Amniotic epithelial cell (primary cell): ENCODE data around the gene POLA1.
A peak's percentile ranks its signal among the peaks of the same experiment; 100 is the strongest.

Experiments
- DNase-seq: peaks from one replicate; pipeline ENCODE4 v3.0.0-alpha.2; 2010; ENCODE audit warnings: low read depth

POLA1 gene

GRCh38 chrX:24696294-24696693, 2.6 kb downstream of the POLA1 start:
- no peak for DNase-seq

GRCh38 chrX:24702362-24703184, 8.9 kb downstream of the POLA1 start:
- DNase-seq: no peak

GRCh38 chrX:24703185-24703494, 9.4 kb downstream of the POLA1 start:
- no peak for DNase-seq

GRCh38 chrX:24718771-24719170, 25.1 kb downstream of the POLA1 start:
- no peak for DNase-seq

DNA sequence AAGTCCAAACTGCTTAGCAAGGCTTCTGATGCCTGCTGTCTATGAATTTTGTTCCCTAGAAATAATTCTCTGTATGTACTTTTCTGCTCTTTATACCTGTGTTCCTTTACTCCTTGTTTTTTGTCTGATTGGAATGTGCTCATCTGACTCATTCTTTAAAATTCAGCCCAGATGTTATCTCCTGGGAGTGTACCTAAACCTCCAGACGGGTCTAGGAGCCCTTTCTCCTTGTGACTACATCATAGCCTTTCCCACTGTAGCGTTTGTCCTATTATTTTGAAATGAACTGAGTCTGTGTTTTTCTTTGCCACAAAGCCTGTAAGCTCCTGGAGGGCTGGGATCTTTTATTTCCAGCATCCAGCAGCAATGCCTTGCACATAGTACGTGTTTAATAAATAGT, 26.3 kb downstream of the POLA1 start:
- no peak for DNase-seq

DNA sequence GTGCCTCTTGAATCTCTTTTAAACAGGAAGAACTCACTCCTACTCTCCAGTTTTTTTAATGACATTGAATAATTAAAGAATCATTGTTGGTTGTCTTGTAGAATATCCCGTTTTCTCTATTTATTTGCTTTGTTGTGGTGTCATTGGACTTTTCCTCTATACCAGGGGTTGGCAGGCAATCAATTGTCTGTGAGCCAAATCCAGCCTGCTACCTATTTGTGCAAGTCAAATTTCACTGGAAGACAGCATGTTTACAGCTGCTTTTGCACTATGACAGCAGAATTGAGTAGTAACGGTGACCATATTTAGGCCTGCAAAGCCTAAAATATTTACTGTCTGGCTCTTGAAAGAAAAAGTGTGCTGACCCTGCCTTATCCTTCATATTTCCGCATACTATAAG, 34.8 kb downstream of the POLA1 start:
- DNase-seq: no peak

GRCh38 chrX:24732766-24733500, 39.2 kb downstream of the POLA1 start:
- no peak for DNase-seq

DNA sequence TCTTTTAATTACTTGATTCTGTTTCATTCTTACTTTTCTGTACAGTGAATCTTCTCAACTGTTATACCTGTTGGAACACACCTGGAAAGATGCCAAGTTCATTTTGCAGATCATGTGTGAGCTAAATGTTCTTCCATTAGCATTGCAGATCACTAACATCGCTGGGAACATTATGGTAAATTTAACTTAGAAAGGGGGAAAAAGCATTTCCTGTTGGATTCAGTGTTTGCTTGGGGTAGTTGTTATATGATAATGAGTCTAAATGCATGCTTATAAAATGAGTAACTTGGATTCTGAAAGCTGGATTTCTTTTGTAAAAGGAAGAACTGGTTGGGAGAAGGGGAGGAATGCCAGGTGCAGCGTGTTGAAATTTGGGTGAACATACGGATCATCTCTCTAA, 47.6 kb downstream of the POLA1 start:
- DNase-seq: no peak

DNA sequence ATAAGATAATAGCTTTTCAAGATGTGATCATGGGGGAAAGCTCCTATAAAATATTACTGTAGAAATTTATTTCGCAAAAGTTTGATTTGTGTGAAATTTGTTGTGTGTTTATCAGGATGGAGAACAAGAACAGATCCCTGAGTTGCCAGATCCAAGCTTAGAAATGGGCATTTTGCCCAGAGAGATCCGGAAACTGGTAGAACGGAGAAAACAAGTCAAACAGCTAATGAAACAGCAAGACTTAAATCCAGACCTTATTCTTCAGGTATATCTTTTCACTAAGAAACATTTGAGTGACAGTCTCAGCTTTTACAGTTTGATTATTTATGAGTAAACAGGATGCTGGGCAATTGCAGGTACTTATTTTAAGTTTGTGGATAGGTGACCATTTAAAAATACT, 54.5 kb downstream of the POLA1 start:
- no peak for DNase-seq

- DNase-seq: no peak
Measured at GRCh38 chrX:24759786-24760185, 66.1 kb downstream of the POLA1 start.

GRCh38 chrX:24760363-24761000, 66.8 kb downstream of the POLA1 start:
- DNase-seq: peak; percentile 61

DNA sequence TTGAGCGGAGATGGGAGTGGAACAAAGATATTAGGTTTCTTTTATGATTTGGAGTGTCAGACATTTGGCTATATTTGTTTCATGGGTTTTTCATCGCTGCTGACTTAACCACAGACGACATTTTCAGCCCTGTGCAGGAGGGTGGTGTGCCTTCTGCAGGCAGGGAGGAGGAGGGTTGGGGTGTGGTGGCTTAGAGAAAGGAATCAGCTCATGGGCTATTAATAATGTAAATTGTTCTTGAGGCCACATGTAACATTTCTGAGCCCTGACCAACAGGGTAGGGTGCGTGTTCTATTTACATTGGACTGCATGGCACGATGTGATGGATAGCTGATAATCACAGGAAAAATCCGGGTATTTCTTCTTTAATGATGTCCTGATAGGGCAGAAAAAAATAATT, 67.6 kb downstream of the POLA1 start:
- DNase-seq: no peak

GRCh38 chrX:24763989-24764388, 70.3 kb downstream of the POLA1 start:
- DNase-seq: no peak

DNA sequence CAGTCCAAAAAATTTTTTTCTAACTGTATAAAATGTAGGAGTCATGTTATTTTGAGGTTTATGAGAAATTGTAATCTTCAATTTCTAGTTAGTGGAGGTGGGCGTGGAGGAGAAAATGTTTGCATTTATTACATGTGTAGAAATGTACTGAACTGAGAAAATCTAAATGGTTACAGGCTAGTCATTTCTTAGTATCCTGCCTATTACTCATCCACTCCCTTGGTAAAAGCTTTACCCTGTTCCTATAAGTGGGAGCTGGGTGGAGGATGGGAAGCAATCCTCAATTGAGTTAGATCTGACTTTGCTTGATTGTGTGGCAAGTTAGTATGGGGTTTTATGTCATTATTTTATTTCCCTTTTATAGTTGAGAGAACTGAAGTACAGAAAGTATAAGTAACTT, 73.8 kb downstream of the POLA1 start:
- DNase-seq: no peak

- no peak for DNase-seq
Measured at GRCh38 chrX:24768556-24768955, 74.8 kb downstream of the POLA1 start.

- DNase-seq: peak; percentile 62
Measured at GRCh38 chrX:24774650-24775049, 80.9 kb downstream of the POLA1 start.

GRCh38 chrX:24775891-24776290, 82.2 kb downstream of the POLA1 start:
- no peak for DNase-seq

- no peak for DNase-seq
Measured at GRCh38 chrX:24777660-24778059, 83.9 kb downstream of the POLA1 start.

DNA sequence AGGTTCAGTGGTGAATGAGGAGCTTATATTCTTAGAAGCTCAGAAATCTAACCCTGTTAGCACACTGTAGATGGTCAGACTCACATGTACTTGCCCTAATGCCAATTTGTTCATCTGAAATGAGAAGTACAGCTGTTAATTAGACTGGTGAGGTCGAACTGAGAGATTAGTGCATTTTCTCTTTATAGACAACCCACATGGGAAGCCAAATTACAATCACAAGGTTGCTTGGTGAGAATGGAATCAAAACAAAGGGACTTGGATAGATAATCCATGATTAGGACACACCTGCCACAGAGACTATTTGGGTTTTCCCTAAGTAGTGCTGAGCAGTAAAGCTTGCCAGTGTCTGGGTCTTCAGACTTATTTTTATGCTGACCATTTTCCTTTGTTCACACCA, 88.3 kb downstream of the POLA1 start:
- DNase-seq: no peak

DNA sequence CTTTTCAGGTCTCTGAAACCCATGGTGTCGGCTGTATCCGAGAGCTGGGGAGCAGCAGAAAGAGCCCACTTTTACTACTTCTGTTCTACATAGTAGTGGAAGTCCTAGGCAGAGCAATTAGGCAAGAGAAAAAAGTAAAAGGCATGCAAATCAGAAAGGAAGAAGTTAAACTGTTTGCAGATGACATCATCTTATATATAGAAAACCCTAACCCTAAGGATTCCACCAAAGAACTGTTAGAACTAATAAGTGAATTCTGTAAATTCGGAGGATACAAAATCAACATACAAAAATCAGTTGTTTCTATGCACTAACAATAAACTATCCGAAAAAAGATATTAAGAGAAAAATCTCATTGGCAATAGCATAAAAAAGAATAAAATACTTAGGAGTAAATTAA, 95.3 kb downstream of the POLA1 start:
- DNase-seq: no peak

GRCh38 chrX:24790166-24790565, 96.4 kb downstream of the POLA1 start:
- DNase-seq: no peak

GRCh38 chrX:24796204-24796603, 102.5 kb downstream of the POLA1 start:
- no peak for DNase-seq

- DNase-seq: no peak
Measured at GRCh38 chrX:24799078-24799477, 105.4 kb downstream of the POLA1 start.
